ENCODE results near the gene DUOX1. TPM values are rescaled to one million over a fixed set of nuclear protein-coding genes. Genes with fewer than 3 reads are reported as not detected.

Gene DUOX1
- total and polyA plus RNA-seq, 2 donors: 0.61 to 4.3 TPM

DNA sequence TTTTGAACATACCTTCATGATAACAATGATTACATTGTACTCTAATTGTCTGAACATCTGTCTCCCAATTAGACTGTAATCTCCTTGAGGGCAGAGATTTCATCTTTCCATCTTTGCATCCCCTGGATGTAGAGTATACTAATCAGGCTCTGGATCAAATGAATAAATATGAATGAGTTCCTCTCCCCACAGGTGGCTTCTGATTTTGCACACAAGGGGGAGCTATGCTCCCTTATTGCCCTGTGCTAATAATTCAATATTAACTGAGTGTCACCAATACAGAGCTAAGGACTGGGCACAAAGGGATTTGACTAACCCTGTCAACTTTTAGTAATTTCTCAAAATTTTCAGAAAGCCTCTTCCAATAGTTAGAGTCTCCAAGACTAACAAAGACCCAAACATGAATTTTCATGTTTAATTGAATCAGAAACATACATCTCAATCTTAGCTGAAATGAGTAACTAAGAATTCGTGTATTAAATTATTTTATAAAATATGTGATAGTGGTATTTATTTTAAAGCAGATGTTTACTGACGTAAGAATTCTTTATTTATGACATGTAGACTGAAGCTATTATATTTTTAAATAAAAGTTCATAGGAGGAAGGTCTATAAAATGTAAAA lies 3.1 kb upstream of the DUOX1 start:
- WGBS: 75% methylated on average over 2 of the region's 2 CpGs
- Histone ChIP-seq H3K27me3 (ENCODE audit: control insufficient read depth in 2 of 2, insufficient read depth in 1 of 2, low read length in 1 of 2) (peaks cover 39 to 82% of the 10 kb centered on the region in 2 donors), H3K36me3 (ENCODE audit: control insufficient read depth in 2 of 2, insufficient read depth in 2 of 2, low read length in 1 of 2) (no peaks in the 10 kb centered on the region), H3K27ac (ENCODE audit: low read depth in 1 of 2, low read length in 1 of 2) (no peak overlapping the region), H3K9me3 (ENCODE audit: control insufficient read depth in 2 of 2, insufficient read depth in 1 of 2, low read length in 1 of 2) (peaks cover 0 to 1% of the 10 kb centered on the region in 2 donors), H3K4me3 (ENCODE audit: low read length in 2 of 2) (no peak overlapping the region), H3K4me1 (ENCODE audit: control insufficient read depth in 2 of 2, insufficient read depth in 2 of 2, low read length in 2 of 2) (no peaks in the 10 kb centered on the region)
- DNase-seq (ENCODE audit: low read depth in 6 of 9, low spot score in 9 of 9): peak in 1 of 9 donors; percentile 21

DNA sequence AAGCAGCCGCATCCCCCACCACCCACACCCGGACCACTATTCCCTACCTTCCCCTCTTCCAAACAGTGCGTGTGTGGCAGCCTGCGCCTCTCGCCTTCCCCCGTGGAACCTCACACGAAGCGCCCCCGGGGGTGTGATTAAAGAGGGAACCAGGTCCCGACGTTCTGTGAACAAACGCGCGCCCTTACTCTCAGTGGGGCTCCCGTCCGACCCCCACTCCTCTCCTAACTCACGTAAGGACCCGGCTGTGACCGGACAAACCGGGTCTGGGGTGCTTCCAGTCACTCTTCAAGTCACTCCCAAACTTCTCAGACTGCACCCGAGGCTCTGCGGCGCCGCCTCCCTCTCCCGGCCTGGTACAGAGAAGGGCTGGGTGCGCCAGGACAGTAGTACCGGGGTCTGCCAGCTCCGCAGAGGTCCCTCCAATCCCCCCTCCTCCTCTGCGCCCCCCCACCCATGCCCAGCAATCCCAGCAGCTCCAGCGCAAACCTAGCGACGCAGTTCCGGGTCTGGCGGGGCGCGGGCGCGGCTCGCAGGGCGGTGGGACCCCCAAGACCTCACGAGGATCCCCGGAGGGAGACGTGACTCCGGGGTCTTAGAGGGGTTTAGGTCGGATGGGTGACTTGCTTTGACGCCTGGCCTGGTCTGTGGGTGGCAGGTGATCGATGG lies 689 bp upstream of the DUOX1 start:
- H3K4me1 ChIP-seq (ENCODE audit: control insufficient read depth in 2 of 2, insufficient read depth in 2 of 2, low read length in 2 of 2): no peaks in the 10 kb centered on the region
- WGBS: 8% methylated on average over 47 of the region's 47 CpGs
- H3K27me3 ChIP-seq (ENCODE audit: control insufficient read depth in 2 of 2, insufficient read depth in 1 of 2, low read length in 1 of 2): peaks cover 48 to 86% of the 10 kb centered on the region in 2 donors
- H3K27ac ChIP-seq (ENCODE audit: low read depth in 1 of 2, low read length in 1 of 2): no peak overlapping the region
- no peaks in the 10 kb centered on the region for H3K36me3 ChIP-seq (ENCODE audit: control insufficient read depth in 2 of 2, insufficient read depth in 2 of 2, low read length in 1 of 2)
- DNase-seq (ENCODE audit: low read depth in 6 of 9, low spot score in 9 of 9): no peak
- H3K4me3 ChIP-seq (ENCODE audit: low read length in 2 of 2): peak overlapping the region in 1 of 2 donors; percentile 8
- H3K9me3 ChIP-seq (ENCODE audit: control insufficient read depth in 2 of 2, insufficient read depth in 1 of 2, low read length in 1 of 2): peaks cover 0 to 1% of the 10 kb centered on the region in 2 donors

GRCh38 chr15:45130291-45131000 lies 652 bp downstream of the DUOX1 start:
- H3K27me3 ChIP-seq (ENCODE audit: control insufficient read depth in 2 of 2, insufficient read depth in 1 of 2, low read length in 1 of 2): peaks cover 54 to 91% of the 10 kb centered on the region in 2 donors
- no peaks in the 10 kb centered on the region for H3K4me1 ChIP-seq (ENCODE audit: control insufficient read depth in 2 of 2, insufficient read depth in 2 of 2, low read length in 2 of 2)
- H3K27ac ChIP-seq (ENCODE audit: low read depth in 1 of 2, low read length in 1 of 2): no peak overlapping the region
- no peak for DNase-seq (ENCODE audit: low read depth in 6 of 9, low spot score in 9 of 9)
- no peak overlapping the region for H3K4me3 ChIP-seq (ENCODE audit: low read length in 2 of 2)
- no peaks in the 10 kb centered on the region for H3K36me3 ChIP-seq (ENCODE audit: control insufficient read depth in 2 of 2, insufficient read depth in 2 of 2, low read length in 1 of 2)
- peaks cover 0 to 1% of the 10 kb centered on the region in 2 donors for H3K9me3 ChIP-seq (ENCODE audit: control insufficient read depth in 2 of 2, insufficient read depth in 1 of 2, low read length in 1 of 2)
- WGBS: 93% methylated on average over 7 of the region's 7 CpGs

DNA sequence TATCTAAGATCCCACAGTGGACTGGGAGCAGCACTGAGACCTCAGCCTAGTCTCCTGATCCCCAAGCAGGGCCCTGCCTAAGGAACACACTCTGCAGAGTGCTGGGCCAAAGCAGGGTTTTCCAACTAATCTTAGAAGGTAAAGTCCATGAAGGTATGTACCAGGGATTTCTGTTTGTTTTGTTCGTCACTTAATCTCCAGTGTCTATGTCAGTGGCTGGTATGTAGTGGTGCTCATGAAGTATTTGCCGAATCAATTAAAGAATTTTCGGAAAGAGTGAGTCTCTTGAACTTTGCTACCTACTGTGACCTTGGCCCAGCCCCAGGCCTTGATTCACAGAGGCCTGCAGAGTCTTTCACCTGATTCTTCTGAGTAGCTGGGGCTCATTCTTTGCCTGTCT lies 1.7 kb downstream of the DUOX1 start:
- no peak for DNase-seq (ENCODE audit: low read depth in 6 of 9, low spot score in 9 of 9)
- Histone ChIP-seq H3K4me1 (ENCODE audit: control insufficient read depth in 2 of 2, insufficient read depth in 2 of 2, low read length in 2 of 2) (no peaks in the 10 kb centered on the region), H3K27ac (ENCODE audit: low read depth in 1 of 2, low read length in 1 of 2) (no peak overlapping the region), H3K36me3 (ENCODE audit: control insufficient read depth in 2 of 2, insufficient read depth in 2 of 2, low read length in 1 of 2) (no peaks in the 10 kb centered on the region), H3K9me3 (ENCODE audit: control insufficient read depth in 2 of 2, insufficient read depth in 1 of 2, low read length in 1 of 2) (peaks cover 0 to 1% of the 10 kb centered on the region in 2 donors), H3K4me3 (ENCODE audit: low read length in 2 of 2) (no peak overlapping the region), H3K27me3 (ENCODE audit: control insufficient read depth in 2 of 2, insufficient read depth in 1 of 2, low read length in 1 of 2) (peaks cover 49 to 92% of the 10 kb centered on the region in 2 donors)
- WGBS: 98% methylated on average over 3 of the region's 3 CpGs

GRCh38 chr15:45132844-45133560 lies 3.2 kb downstream of the DUOX1 start:
- H3K27me3 ChIP-seq (ENCODE audit: control insufficient read depth in 2 of 2, insufficient read depth in 1 of 2, low read length in 1 of 2): peaks cover 48 to 94% of the 10 kb centered on the region in 2 donors
- H3K36me3 ChIP-seq (ENCODE audit: control insufficient read depth in 2 of 2, insufficient read depth in 2 of 2, low read length in 1 of 2): no peaks in the 10 kb centered on the region
- H3K9me3 ChIP-seq (ENCODE audit: control insufficient read depth in 2 of 2, insufficient read depth in 1 of 2, low read length in 1 of 2): peaks cover 0 to 1% of the 10 kb centered on the region in 2 donors
- 84% methylated on average over 3 of the region's 3 CpGs for WGBS
- no peak overlapping the region for H3K4me3 ChIP-seq (ENCODE audit: low read length in 2 of 2)
- DNase-seq (ENCODE audit: low read depth in 6 of 9, low spot score in 9 of 9): no peak
- no peak overlapping the region for H3K27ac ChIP-seq (ENCODE audit: low read depth in 1 of 2, low read length in 1 of 2)
- H3K4me1 ChIP-seq (ENCODE audit: control insufficient read depth in 2 of 2, insufficient read depth in 2 of 2, low read length in 2 of 2): no peaks in the 10 kb centered on the region

DNA sequence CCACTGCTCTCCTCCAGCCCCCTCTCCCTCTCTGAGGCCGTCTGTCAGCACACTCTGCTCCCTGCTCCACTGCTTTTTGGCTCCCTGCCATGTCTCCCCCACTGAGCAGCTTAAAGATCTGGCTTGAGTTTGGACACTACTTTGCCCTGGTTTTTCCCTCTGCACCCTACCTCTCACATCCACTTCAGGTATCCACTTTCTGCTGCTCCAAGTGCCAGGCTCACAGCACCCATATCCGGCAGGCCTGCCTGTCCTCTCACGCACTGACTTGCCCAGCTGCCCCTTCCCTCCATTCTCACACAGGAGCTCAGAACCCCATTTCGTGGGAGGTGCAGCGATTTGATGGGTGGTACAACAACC lies 3.7 kb downstream of the DUOX1 start:
- no peak overlapping the region for H3K27ac ChIP-seq (ENCODE audit: low read depth in 1 of 2, low read length in 1 of 2)
- peaks cover 43 to 92% of the 10 kb centered on the region in 2 donors for H3K27me3 ChIP-seq (ENCODE audit: control insufficient read depth in 2 of 2, insufficient read depth in 1 of 2, low read length in 1 of 2)
- peaks cover 0 to 1% of the 10 kb centered on the region in 2 donors for H3K9me3 ChIP-seq (ENCODE audit: control insufficient read depth in 2 of 2, insufficient read depth in 1 of 2, low read length in 1 of 2)
- no peaks in the 10 kb centered on the region for H3K36me3 ChIP-seq (ENCODE audit: control insufficient read depth in 2 of 2, insufficient read depth in 2 of 2, low read length in 1 of 2)
- H3K4me1 ChIP-seq (ENCODE audit: control insufficient read depth in 2 of 2, insufficient read depth in 2 of 2, low read length in 2 of 2): no peaks in the 10 kb centered on the region
- WGBS: 81% methylated on average over 5 of the region's 5 CpGs
- DNase-seq (ENCODE audit: low read depth in 6 of 9, low spot score in 9 of 9): no peak
- no peak overlapping the region for H3K4me3 ChIP-seq (ENCODE audit: low read length in 2 of 2)

DNA sequence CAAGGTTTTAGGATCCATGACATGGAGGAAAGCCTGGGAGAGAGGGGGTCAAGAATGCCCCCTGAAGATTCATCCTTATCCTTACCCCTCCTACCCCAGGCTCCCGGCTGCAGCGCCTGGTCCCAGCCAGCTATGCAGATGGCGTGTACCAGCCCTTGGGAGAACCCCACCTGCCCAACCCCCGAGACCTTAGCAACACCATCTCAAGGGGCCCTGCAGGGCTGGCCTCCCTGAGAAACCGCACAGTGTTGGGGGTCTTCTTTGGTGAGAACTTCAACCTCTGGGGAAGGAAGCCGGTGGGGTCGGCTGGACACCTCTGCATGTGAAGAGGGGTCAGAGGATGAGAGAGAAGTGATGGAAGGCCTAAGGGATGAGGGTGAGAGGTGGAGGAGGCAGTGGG lies 4.3 kb downstream of the DUOX1 start:
- H3K4me1 ChIP-seq (ENCODE audit: control insufficient read depth in 2 of 2, insufficient read depth in 2 of 2, low read length in 2 of 2): no peaks in the 10 kb centered on the region
- H3K27ac ChIP-seq (ENCODE audit: low read depth in 1 of 2, low read length in 1 of 2): no peak overlapping the region
- peaks cover 0 to 1% of the 10 kb centered on the region in 2 donors for H3K9me3 ChIP-seq (ENCODE audit: control insufficient read depth in 2 of 2, insufficient read depth in 1 of 2, low read length in 1 of 2)
- DNase-seq (ENCODE audit: low read depth in 6 of 9, low spot score in 9 of 9): no peak
- no peaks in the 10 kb centered on the region for H3K36me3 ChIP-seq (ENCODE audit: control insufficient read depth in 2 of 2, insufficient read depth in 2 of 2, low read length in 1 of 2)
- H3K4me3 ChIP-seq (ENCODE audit: low read length in 2 of 2): no peak overlapping the region
- 98% methylated on average over 7 of the region's 7 CpGs for WGBS
- H3K27me3 ChIP-seq (ENCODE audit: control insufficient read depth in 2 of 2, insufficient read depth in 1 of 2, low read length in 1 of 2): peaks cover 39 to 88% of the 10 kb centered on the region in 2 donors

- DNase-seq (ENCODE audit: low read depth in 6 of 9, low spot score in 9 of 9): no peak
- Histone ChIP-seq H3K4me1 (ENCODE audit: control insufficient read depth in 2 of 2, insufficient read depth in 2 of 2, low read length in 2 of 2) (no peaks in the 10 kb centered on the region), H3K36me3 (ENCODE audit: control insufficient read depth in 2 of 2, insufficient read depth in 2 of 2, low read length in 1 of 2) (no peaks in the 10 kb centered on the region), H3K9me3 (ENCODE audit: control insufficient read depth in 2 of 2, insufficient read depth in 1 of 2, low read length in 1 of 2) (peaks cover 0 to 1% of the 10 kb centered on the region in 2 donors), H3K27me3 (ENCODE audit: control insufficient read depth in 2 of 2, insufficient read depth in 1 of 2, low read length in 1 of 2) (peaks cover 30 to 80% of the 10 kb centered on the region in 2 donors), H3K27ac (ENCODE audit: low read depth in 1 of 2, low read length in 1 of 2) (no peak overlapping the region), H3K4me3 (ENCODE audit: low read length in 2 of 2) (no peak overlapping the region)
- 9% methylated on average over 57 of the region's 57 CpGs for WGBS
Measured at GRCh38 chr15:45134682-45135604, 5.1 kb downstream of the DUOX1 start.
